ENCODE measurements around the gene MYH9.

DNA sequence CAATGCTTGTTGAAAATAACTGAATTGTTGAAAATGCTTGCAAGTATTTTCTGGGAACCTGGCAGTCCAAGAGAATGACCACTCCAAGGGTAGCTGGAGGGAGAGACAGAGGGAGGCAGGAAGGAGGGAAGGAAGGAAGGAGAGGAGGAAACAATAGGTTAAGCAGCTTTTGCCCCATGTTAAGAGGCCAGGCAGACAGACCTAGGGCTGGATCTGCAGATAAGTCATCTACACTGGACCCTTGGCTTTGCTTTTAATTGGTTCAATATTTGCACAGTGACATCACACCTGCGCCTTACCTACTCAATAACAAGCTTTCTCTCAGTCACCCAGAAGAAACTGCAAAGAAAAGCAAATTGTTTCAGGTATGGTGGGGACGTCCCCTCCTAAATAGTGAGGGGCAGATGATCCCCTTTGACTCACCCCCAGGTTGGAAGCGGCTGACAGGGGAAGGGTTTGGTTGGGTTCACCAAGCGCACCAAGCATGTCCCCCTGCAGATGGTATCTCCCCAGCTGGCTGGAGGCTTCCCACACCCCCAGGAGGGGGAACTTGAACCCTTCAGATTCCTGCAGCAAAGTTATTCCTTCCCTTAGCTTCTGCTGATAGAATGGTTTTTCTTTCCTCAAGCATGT lies 24.3 kb downstream of the MYH9 start:
- TF ChIP-seq, protein P1, sequence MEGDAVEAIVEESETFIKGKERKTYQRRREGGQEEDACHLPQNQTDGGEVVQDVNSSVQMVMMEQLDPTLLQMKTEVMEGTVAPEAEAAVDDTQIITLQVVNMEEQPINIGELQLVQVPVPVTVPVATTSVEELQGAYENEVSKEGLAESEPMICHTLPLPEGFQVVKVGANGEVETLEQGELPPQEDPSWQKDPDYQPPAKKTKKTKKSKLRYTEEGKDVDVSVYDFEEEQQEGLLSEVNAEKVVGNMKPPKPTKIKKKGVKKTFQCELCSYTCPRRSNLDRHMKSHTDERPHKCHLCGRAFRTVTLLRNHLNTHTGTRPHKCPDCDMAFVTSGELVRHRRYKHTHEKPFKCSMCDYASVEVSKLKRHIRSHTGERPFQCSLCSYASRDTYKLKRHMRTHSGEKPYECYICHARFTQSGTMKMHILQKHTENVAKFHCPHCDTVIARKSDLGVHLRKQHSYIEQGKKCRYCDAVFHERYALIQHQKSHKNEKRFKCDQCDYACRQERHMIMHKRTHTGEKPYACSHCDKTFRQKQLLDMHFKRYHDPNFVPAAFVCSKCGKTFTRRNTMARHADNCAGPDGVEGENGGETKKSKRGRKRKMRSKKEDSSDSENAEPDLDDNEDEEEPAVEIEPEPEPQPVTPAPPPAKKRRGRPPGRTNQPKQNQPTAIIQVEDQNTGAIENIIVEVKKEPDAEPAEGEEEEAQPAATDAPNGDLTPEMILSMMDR (IDR thresholded peaks at IDR 0.05), result no peak
- TF ChIP-seq POLR2AphosphoS5 (IDR thresholded peaks at IDR 0.05), result peak in 1 of 2 donors; percentile 2
- no peak for TF ChIP-seq EP300 (IDR thresholded peaks at IDR 0.05)
- no peak for TF ChIP-seq POLR2A (IDR thresholded peaks at IDR 0.05; ENCODE audit: low read depth)

Measured in esophagus muscularis mucosa (tissue), 4 donors.